Measurements from ENCODE around the gene BMX. TPM values are rescaled to one million over a fixed set of nuclear protein-coding genes. Genes with fewer than 3 reads are reported as not detected.

Gene BMX
- total and polyA plus RNA-seq, 2 donors = 0.57 to 1.3 TPM

GRCh38 chrX:15602761-15603160, 102.2 kb downstream of the BMX start:
- H3K4me1 ChIP-seq (ENCODE audit: control insufficient read depth in 2 of 2, insufficient read depth in 2 of 2, low read length in 2 of 2) = no peaks in the 10 kb centered on the region
- H3K27me3 ChIP-seq (ENCODE audit: control insufficient read depth in 2 of 2, insufficient read depth in 1 of 2, low read length in 1 of 2) = no peaks in the 10 kb centered on the region
- H3K27ac ChIP-seq (ENCODE audit: low read depth in 1 of 2, low read length in 1 of 2) = no peak overlapping the region
- 91% methylated on average over 5 of the region's 5 CpGs for WGBS
- no peaks in the 10 kb centered on the region for H3K36me3 ChIP-seq (ENCODE audit: control insufficient read depth in 2 of 2, insufficient read depth in 2 of 2, low read length in 1 of 2)
- no peaks in the 10 kb centered on the region for H3K9me3 ChIP-seq (ENCODE audit: control insufficient read depth in 2 of 2, insufficient read depth in 1 of 2, low read length in 1 of 2)
- DNase-seq (ENCODE audit: low read depth in 6 of 9, low spot score in 9 of 9) = no peak
- no peak overlapping the region for H3K4me3 ChIP-seq (ENCODE audit: low read length in 2 of 2)

GRCh38 chrX:15605226-15605625, 104.6 kb downstream of the BMX start:
- no peak overlapping the region for H3K4me3 ChIP-seq (ENCODE audit: low read length in 2 of 2)
- no peak for DNase-seq (ENCODE audit: low read depth in 6 of 9, low spot score in 9 of 9)
- H3K27ac ChIP-seq (ENCODE audit: low read depth in 1 of 2, low read length in 1 of 2) = no peak overlapping the region
- H3K4me1 ChIP-seq (ENCODE audit: control insufficient read depth in 2 of 2, insufficient read depth in 2 of 2, low read length in 2 of 2) = no peaks in the 10 kb centered on the region
- no peaks in the 10 kb centered on the region for H3K36me3 ChIP-seq (ENCODE audit: control insufficient read depth in 2 of 2, insufficient read depth in 2 of 2, low read length in 1 of 2)
- WGBS = 100% methylated on average over 1 of the region's 1 CpG
- no peaks in the 10 kb centered on the region for H3K9me3 ChIP-seq (ENCODE audit: control insufficient read depth in 2 of 2, insufficient read depth in 1 of 2, low read length in 1 of 2)
- H3K27me3 ChIP-seq (ENCODE audit: control insufficient read depth in 2 of 2, insufficient read depth in 1 of 2, low read length in 1 of 2) = no peaks in the 10 kb centered on the region

Other genes with a start within 250 kb of the BMX start
- 4.9 TPM for gene ASB9, start 230.7 kb upstream of the BMX start, total RNA-seq
- gene ASB9, start 230.7 kb upstream of the BMX start, polyA plus RNA-seq = 3.3 TPM
- 0.05 TPM for gene ASB11, start 185.2 kb upstream of the BMX start, total RNA-seq
- gene ASB11, start 185.2 kb upstream of the BMX start, polyA plus RNA-seq = 0.05 TPM
- gene PIGA, start 165.3 kb upstream of the BMX start, total RNA-seq = 9.7 TPM
- gene PIGA, start 165.3 kb upstream of the BMX start, polyA plus RNA-seq = 13.5 TPM
- 0.05 TPM for gene VEGFD, start 116.4 kb upstream of the BMX start, total RNA-seq
- 0.64 TPM for gene VEGFD, start 116.4 kb upstream of the BMX start, polyA plus RNA-seq
- 4.6 TPM for gene PIR, start 7.5 kb upstream of the BMX start, total RNA-seq
- 13.0 TPM for gene PIR, start 7.5 kb upstream of the BMX start, polyA plus RNA-seq
- gene ACE2, start 100.2 kb downstream of the BMX start, total RNA-seq = 0.38 TPM
- gene ACE2, start 100.2 kb downstream of the BMX start, polyA plus RNA-seq = 1.4 TPM
- gene CLTRN, start 164.0 kb downstream of the BMX start, total RNA-seq = 0.28 TPM
- 3.9 TPM for gene CLTRN, start 164.0 kb downstream of the BMX start, polyA plus RNA-seq
- gene CA5B, start 237.5 kb downstream of the BMX start, total RNA-seq = 3.1 TPM
- 2.9 TPM for gene CA5B, start 237.5 kb downstream of the BMX start, polyA plus RNA-seq

Data from thymus (tissue), 11 donors.